HepG2 (cell line): Measurements from ENCODE around the gene ENG. TPM values are rescaled to one million over a fixed set of nuclear protein-coding genes. Genes with fewer than 3 reads are reported as not detected.

Experiments used
- ATF7-NPFF ChIP-seq: sonication (generic); formaldehyde crosslinking; IDR thresholded peaks from 2 replicates; pipeline ENCODE4 v1.8.1; 2023; ENCODE audit warnings: mild to moderate bottlenecking, low read depth, missing genetic modification reagents, moderate library complexity
- HMG20A ChIP-seq: IDR thresholded peaks from 2 replicates; pipeline ENCODE4 v1.6.1; 2016; ENCODE audit warnings: borderline replicate concordance
- HNF4G ChIP-seq, 2 experiments: sonication (generic) in 1 of 2; formaldehyde crosslinking in 1 of 2; IDR thresholded peaks; 2 replicates each; pipeline versions ENCODE4 v1.4.0 to v1.6.1; 2011 to 2020; ENCODE audit warnings: borderline replicate concordance in 2 of 2, low read depth in 2 of 2, mild to moderate bottlenecking in 2 of 2, low read length in 1 of 2, missing genetic modification reagents in 1 of 2, moderate library complexity in 1 of 2
- JUNB ChIP-seq: sonication (generic); formaldehyde crosslinking; IDR thresholded peaks from 2 replicates; pipeline ENCODE4 v1.8.0; 2022; ENCODE audit warnings: missing genetic modification reagents, mild to moderate bottlenecking, borderline replicate concordance
- KAT2B ChIP-seq: fragments of 150-350 bp; IDR thresholded peaks from 2 replicates; pipeline ENCODE4 v1.6.1; 2014; ENCODE audit warnings: low read depth, low read length, borderline replicate concordance
- PATZ1 ChIP-seq: sonication (generic); formaldehyde crosslinking; IDR thresholded peaks from 2 replicates; pipeline ENCODE4 v1.4.0; 2020; ENCODE audit warnings: missing genetic modification reagents
- RNF2 ChIP-seq: fragments of 450-650 bp; conservative IDR thresholded peaks from 2 replicates; pipeline ENCODE4 v1.6.1; 2016; ENCODE audit warnings: low read depth
- THAP8 ChIP-seq: sonication (generic); formaldehyde crosslinking; IDR thresholded peaks from 2 replicates; pipeline ENCODE4 v1.5.1; 2020; ENCODE audit warnings: missing genetic modification reagents, mild to moderate bottlenecking, borderline replicate concordance
- WIZ ChIP-seq: sonication (generic); formaldehyde crosslinking; IDR thresholded peaks from 2 replicates; pipeline ENCODE4 v1.5.1; 2020; ENCODE audit warnings: mild to moderate bottlenecking, missing genetic modification reagents
- ZNF10 ChIP-seq: sonication (generic); formaldehyde crosslinking; IDR thresholded peaks from 2 replicates; pipeline ENCODE4 v1.4.0; 2020; ENCODE audit warnings: mild to moderate bottlenecking, low read depth, missing genetic modification reagents, borderline replicate concordance
- ZNF576 ChIP-seq: sonication (generic); formaldehyde crosslinking; IDR thresholded peaks from 2 replicates; pipeline ENCODE4 v1.4.0; 2020; ENCODE audit warnings: mild to moderate bottlenecking, missing genetic modification reagents
- ZNF646 ChIP-seq: sonication (generic); formaldehyde crosslinking; IDR thresholded peaks from 2 replicates; pipeline ENCODE4 v1.9.0; 2021; ENCODE audit warnings: mild to moderate bottlenecking, missing genetic modification reagents
- ZNF788 ChIP-seq: sonication (generic); formaldehyde crosslinking; IDR thresholded peaks from 2 replicates; pipeline ENCODE4 v1.5.0; 2020; ENCODE audit warnings: mild to moderate bottlenecking, missing genetic modification reagents, borderline replicate concordance
- ZSCAN21 ChIP-seq: sonication (generic); formaldehyde crosslinking; IDR thresholded peaks from 2 replicates; pipeline ENCODE4 v1.8.0; 2022; ENCODE audit warnings: mild to moderate bottlenecking, missing genetic modification reagents, moderate library complexity, borderline replicate concordance
- ZSCAN29 ChIP-seq: sonication (generic); formaldehyde crosslinking; conservative IDR thresholded peaks from 2 replicates; pipeline ENCODE4 v1.4.0; 2020; ENCODE audit warnings: mild to moderate bottlenecking, missing genetic modification reagents
- polyA plus RNA-seq, 8 experiments: library from polyadenylated mRNA; depleted of rRNA in 3 of 8; stranded (reverse) in 7 of 8; unstranded in 1 of 8; fragments of >200 nt; fragmentation: Illumina TruSeq in 4 of 8; extraction: Trizol in 4 of 8; gene quantifications; 2 replicates each; pipeline versions ENCODE4 v1.2.1 to v1.2.3, GENCODE V29; 2011 to 2016; ENCODE audit warnings: low read depth in 4 of 8, missing spikeins in 1 of 8, mixed read lengths in 1 of 8; ENCODE audit not compliant: insufficient read depth in 1 of 8
- total RNA-seq, 5 experiments: library from RNA; depleted of rRNA; stranded (reverse); fragments of >200 nt; fragmentation: Illumina TruSeq; extraction: Trizol; gene quantifications; 2 replicates each; pipeline ENCODE4 v1.2.3, GENCODE V29; 2016; ENCODE audit warnings: low read depth in 1 of 5
- TF ChIP-seq, protein P1 (sequence below): sonication (generic); formaldehyde crosslinking; IDR thresholded peaks from 2 replicates; pipeline ENCODE4 v1.5.0; 2020; ENCODE audit warnings: mild to moderate bottlenecking, missing genetic modification reagents

Gene ENG
- total and polyA plus RNA-seq, 2 of the 13 experiments (the other 11 are each of a cell fraction or from before 2014, with no cell fraction given), result 0.02 to 1.1 TPM

DNA sequence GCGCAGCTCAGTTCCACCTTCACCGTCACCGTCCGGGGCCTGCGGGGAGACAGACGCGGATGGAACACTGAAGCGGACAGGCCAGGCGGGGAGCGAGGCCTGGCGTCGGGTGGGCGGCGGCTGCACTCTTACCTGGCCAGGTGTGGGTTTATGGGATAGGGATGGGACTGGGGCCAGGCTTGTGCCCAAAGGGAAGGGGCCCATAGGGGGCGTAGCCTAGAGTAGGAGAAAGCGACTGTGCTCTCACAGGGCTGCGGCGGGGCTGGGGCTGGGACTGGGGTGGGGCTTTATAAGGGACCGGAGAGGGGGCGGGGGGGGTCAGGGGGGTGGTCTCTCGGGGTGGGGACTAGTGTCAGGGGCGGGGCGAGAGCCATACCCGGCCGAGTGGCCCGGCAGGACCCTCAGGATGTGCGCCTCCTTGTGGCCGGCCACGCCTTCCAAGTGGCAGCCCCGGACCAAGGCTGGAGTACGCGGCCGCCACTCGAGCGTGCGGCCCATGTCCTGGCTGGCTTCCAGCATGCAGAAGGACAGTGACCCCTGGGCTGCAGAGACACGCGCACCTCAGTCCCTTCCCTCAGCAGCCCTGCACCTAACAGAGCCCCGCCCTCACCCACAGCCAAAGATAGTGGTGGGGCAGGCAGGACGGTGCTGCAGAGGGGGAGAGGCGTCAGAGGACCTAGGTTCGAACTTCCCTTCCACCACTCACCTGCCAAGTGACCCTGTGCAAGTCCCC lies 29.0 kb downstream of the ENG start (continued):
- TF ChIP-seq JUNB (CRISPR knock-in tag) (no peak), ZNF646 (CRISPR knock-in tag) (no peak), ZSCAN29 (CRISPR knock-in tag) (no peak), HNF4G (IDR thresholded peaks at IDR 0.05; ENCODE audit: borderline replicate concordance, low read depth, low read length) (no peak), HNF4G (CRISPR knock-in tag; IDR thresholded peaks at IDR 0.05; ENCODE audit: borderline replicate concordance, low read depth) (no peak), PATZ1 (CRISPR knock-in tag) (peak; percentile 54; the same call in 1 of the 2 replicates), ZNF788 (CRISPR knock-in tag) (no peak; the same call in 1 of the 2 replicates), RNF2 (no peak), ZNF10 (CRISPR knock-in tag) (no peak), WIZ (CRISPR knock-in tag) (no peak), ATF7-NPFF (0 out of 2 replicates have a peak, but pooled peaks have one; percentile 38), ZSCAN21 (CRISPR knock-in tag) (peak; percentile 70; the same call in 1 of the 2 replicates), THAP8 (CRISPR knock-in tag) (no peak), ZNF576 (CRISPR knock-in tag) (no peak), KAT2B (no peak), HMG20A (CRISPR knock-in tag) (no peak)
- TF ChIP-seq, protein P1, sequence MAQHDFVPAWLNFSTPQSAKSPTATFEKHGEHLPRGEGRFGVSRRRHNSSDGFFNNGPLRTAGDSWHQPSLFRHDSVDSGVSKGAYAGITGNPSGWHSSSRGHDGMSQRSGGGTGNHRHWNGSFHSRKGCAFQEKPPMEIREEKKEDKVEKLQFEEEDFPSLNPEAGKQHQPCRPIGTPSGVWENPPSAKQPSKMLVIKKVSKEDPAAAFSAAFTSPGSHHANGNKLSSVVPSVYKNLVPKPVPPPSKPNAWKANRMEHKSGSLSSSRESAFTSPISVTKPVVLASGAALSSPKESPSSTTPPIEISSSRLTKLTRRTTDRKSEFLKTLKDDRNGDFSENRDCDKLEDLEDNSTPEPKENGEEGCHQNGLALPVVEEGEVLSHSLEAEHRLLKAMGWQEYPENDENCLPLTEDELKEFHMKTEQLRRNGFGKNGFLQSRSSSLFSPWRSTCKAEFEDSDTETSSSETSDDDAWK (CRISPR knock-in tag), result no peak
